HepG2 (cell line): ENCODE data around the gene ZFP36. TPM values are rescaled to one million over a fixed set of nuclear protein-coding genes. Genes with fewer than 3 reads are reported as not detected.

ENCODE experiments used
- AGO1 ChIP-seq: fragments of 200-400 bp; formaldehyde crosslinking; IDR thresholded peaks from 2 replicates; pipeline ENCODE4 v1.6.1; 2017; ENCODE audit warnings: mild to moderate bottlenecking, low read depth, low read length, moderate library complexity; ENCODE audit not compliant: poor library complexity, severe bottlenecking
- ATF2 ChIP-seq: sonication (generic); formaldehyde crosslinking; IDR thresholded peaks from 2 replicates; pipeline ENCODE4 v1.4.0; 2020; ENCODE audit warnings: missing genetic modification reagents
- ATF7 ChIP-seq, 2 experiments: fragments of 450-650 bp in 1 of 2; sonication (generic) in 1 of 2; formaldehyde crosslinking in 1 of 2; IDR thresholded peaks; 2 replicates each; pipeline versions ENCODE4 v1.4.0 to v1.6.1; 2016 to 2020; ENCODE audit warnings: antibody characterized with exemption in 1 of 2, mild to moderate bottlenecking in 1 of 2, missing genetic modification reagents in 1 of 2
- CHCHD3 ChIP-seq: sonication (generic); formaldehyde crosslinking; IDR thresholded peaks from 2 replicates; pipeline ENCODE4 v1.8.0; 2022; ENCODE audit warnings: mild to moderate bottlenecking, missing genetic modification reagents, moderate library complexity
- FOXP4 ChIP-seq: sonication (generic); formaldehyde crosslinking; IDR thresholded peaks from 2 replicates; pipeline ENCODE4 v1.4.0; 2020; ENCODE audit warnings: missing genetic modification reagents
- GABPA ChIP-seq, 2 experiments: IDR thresholded peaks; 2 replicates each; pipeline ENCODE4 v1.6.1; 2011 to 2016; ENCODE audit warnings: low read depth in 2 of 2, low read length in 1 of 2, missing biosample characterization in 1 of 2, missing genetic modification characterization in 1 of 2
- GABPB1 ChIP-seq: IDR thresholded peaks from 2 replicates; pipeline ENCODE4 v1.6.1; 2016; ENCODE audit warnings: mild to moderate bottlenecking, missing genetic modification reagents, moderate library complexity, missing compliant biosample characterization
- HDAC1 ChIP-seq: sonication (generic); formaldehyde crosslinking; IDR thresholded peaks from 2 replicates; pipeline ENCODE4 v1.5.1; 2020; ENCODE audit warnings: mild to moderate bottlenecking, missing genetic modification reagents
- HNRNPL ChIP-seq: fragments of 200-400 bp; formaldehyde crosslinking; IDR thresholded peaks from 2 replicates; pipeline ENCODE4 v1.6.1; 2017; ENCODE audit warnings: mild to moderate bottlenecking, low read depth, low read length
- KAT8 ChIP-seq: IDR thresholded peaks from 2 replicates; pipeline ENCODE4 v1.6.1; 2016; ENCODE audit warnings: missing genetic modification reagents, missing compliant biosample characterization
- MLLT10 ChIP-seq: sonication (generic); formaldehyde crosslinking; IDR thresholded peaks from 2 replicates; pipeline ENCODE4 v1.4.0; 2020; ENCODE audit warnings: missing genetic modification reagents
- MTF1 ChIP-seq: sonication (generic); formaldehyde crosslinking; IDR thresholded peaks from 2 replicates; pipeline ENCODE4 v1.5.0; 2020; ENCODE audit warnings: missing genetic modification reagents
- PAF1 ChIP-seq: IDR thresholded peaks from 2 replicates; pipeline ENCODE4 v1.6.1; 2016; ENCODE audit warnings: missing genetic modification reagents, missing compliant biosample characterization
- PHF8 ChIP-seq: sonication (generic); formaldehyde crosslinking; IDR thresholded peaks from 2 replicates; pipeline ENCODE4 v1.5.0; 2020; ENCODE audit warnings: missing genetic modification reagents
- POLR2A ChIP-seq, 2 experiments: IDR thresholded peaks; 2 replicates each; pipeline ENCODE4 v1.6.1; 2011; ENCODE audit warnings: low read depth in 2 of 2, low read length in 2 of 2, mild to moderate bottlenecking in 1 of 2, moderate library complexity in 1 of 2; ENCODE audit not compliant: insufficient read depth in 1 of 2
- RBM22 ChIP-seq: fragments of 200-400 bp; formaldehyde crosslinking; optimal IDR thresholded peaks from 2 replicates; pipeline ENCODE3; 2017; ENCODE audit warnings: mild to moderate bottlenecking, low read length, moderate library complexity
- SIX4 ChIP-seq: sonication (generic); formaldehyde crosslinking; IDR thresholded peaks from 2 replicates; pipeline ENCODE4 v1.4.0; 2020; ENCODE audit warnings: missing genetic modification reagents
- ZBTB21 ChIP-seq: sonication (generic); formaldehyde crosslinking; IDR thresholded peaks from 2 replicates; pipeline ENCODE4 v1.4.0; 2020; ENCODE audit warnings: missing genetic modification reagents
- ZNF253 ChIP-seq: sonication (generic); formaldehyde crosslinking; IDR thresholded peaks from 2 replicates; pipeline ENCODE4 v1.8.0; 2022; ENCODE audit warnings: mild to moderate bottlenecking, missing genetic modification reagents, borderline replicate concordance
- ZNF501 ChIP-seq: sonication (generic); formaldehyde crosslinking; IDR thresholded peaks from 2 replicates; pipeline ENCODE4 v1.5.1; 2020; ENCODE audit warnings: mild to moderate bottlenecking, moderate library complexity, missing genetic modification reagents
- ZNF572 ChIP-seq: sonication (generic); formaldehyde crosslinking; IDR thresholded peaks from 2 replicates; pipeline ENCODE4 v1.5.1; 2020; ENCODE audit warnings: mild to moderate bottlenecking, missing genetic modification reagents
- ZNF589 ChIP-seq: sonication (generic); formaldehyde crosslinking; conservative IDR thresholded peaks from 2 replicates; pipeline ENCODE4 v1.8.0; 2022; ENCODE audit warnings: mild to moderate bottlenecking, moderate library complexity, missing genetic modification reagents
- ZNF605 ChIP-seq: sonication (generic); formaldehyde crosslinking; IDR thresholded peaks from 2 replicates; pipeline ENCODE4 v1.8.0; 2022; ENCODE audit warnings: mild to moderate bottlenecking, missing genetic modification reagents
- polyA plus RNA-seq, 8 experiments: library from polyadenylated mRNA; depleted of rRNA in 3 of 8; stranded (reverse) in 7 of 8; unstranded in 1 of 8; fragments of >200 nt; fragmentation: Illumina TruSeq in 4 of 8; extraction: Trizol in 4 of 8; gene quantifications; 2 replicates each; pipeline versions ENCODE4 v1.2.1 to v1.2.3, GENCODE V29; 2011 to 2016; ENCODE audit warnings: low read depth in 4 of 8, missing spikeins in 1 of 8, mixed read lengths in 1 of 8; ENCODE audit not compliant: insufficient read depth in 1 of 8
- total RNA-seq, 5 experiments: library from RNA; depleted of rRNA; stranded (reverse); fragments of >200 nt; fragmentation: Illumina TruSeq; extraction: Trizol; gene quantifications; 2 replicates each; pipeline ENCODE4 v1.2.3, GENCODE V29; 2016; ENCODE audit warnings: low read depth in 1 of 5
- TF ChIP-seq, protein P1 (sequence below): sonication (generic); formaldehyde crosslinking; IDR thresholded peaks from 2 replicates; pipeline ENCODE4 v1.8.1; 2023; ENCODE audit warnings: mild to moderate bottlenecking, missing genetic modification reagents
- TF ChIP-seq, protein P2 (sequence below): IDR thresholded peaks from 2 replicates; pipeline ENCODE4 v1.6.1; 2016; ENCODE audit warnings: missing genetic modification reagents, missing compliant biosample characterization

The ZFP36 gene
- total and polyA plus RNA-seq, 2 of the 13 experiments (the other 11 are each of a cell fraction or from before 2014, with no cell fraction given): 1.4 to 1.7 TPM

- 0 out of 2 replicates have a peak, but pooled peaks have one; percentile 19 for TF ChIP-seq PHF8 (CRISPR knock-in tag)
- TF ChIP-seq, protein P1, sequence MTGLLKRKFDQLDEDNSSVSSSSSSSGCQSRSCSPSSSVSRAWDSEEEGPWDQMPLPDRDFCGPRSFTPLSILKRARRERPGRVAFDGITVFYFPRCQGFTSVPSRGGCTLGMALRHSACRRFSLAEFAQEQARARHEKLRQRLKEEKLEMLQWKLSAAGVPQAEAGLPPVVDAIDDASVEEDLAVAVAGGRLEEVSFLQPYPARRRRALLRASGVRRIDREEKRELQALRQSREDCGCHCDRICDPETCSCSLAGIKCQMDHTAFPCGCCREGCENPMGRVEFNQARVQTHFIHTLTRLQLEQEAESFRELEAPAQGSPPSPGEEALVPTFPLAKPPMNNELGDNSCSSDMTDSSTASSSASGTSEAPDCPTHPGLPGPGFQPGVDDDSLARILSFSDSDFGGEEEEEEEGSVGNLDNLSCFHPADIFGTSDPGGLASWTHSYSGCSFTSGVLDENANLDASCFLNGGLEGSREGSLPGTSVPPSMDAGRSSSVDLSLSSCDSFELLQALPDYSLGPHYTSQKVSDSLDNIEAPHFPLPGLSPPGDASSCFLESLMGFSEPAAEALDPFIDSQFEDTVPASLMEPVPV (CRISPR knock-in tag): peak; percentile 70
- TF ChIP-seq ZNF501: peak; percentile 36; the same call in 1 of the 2 replicates
- TF ChIP-seq ZBTB21 (CRISPR knock-in tag): peak; percentile 42; the same call in 1 of the 2 replicates
- TF ChIP-seq MLLT10 (CRISPR knock-in tag): no peak
- 0 out of 2 replicates have a peak, but pooled peaks have one; percentile 13 for TF ChIP-seq FOXP4 (CRISPR knock-in tag)
- TF ChIP-seq GABPB1 (CRISPR knock-in tag): peak; percentile 88
- peak; percentile 62; the same call in 1 of the 2 replicates for TF ChIP-seq PAF1 (CRISPR knock-in tag)
- no peak for TF ChIP-seq SIX4
- TF ChIP-seq HNRNPL: no peak
- TF ChIP-seq AGO1: peak; percentile 85
- peak; percentile 60 for TF ChIP-seq GABPA (IDR thresholded peaks at IDR 0.05; ENCODE audit: low read depth, low read length)
- TF ChIP-seq GABPA (CRISPR knock-in tag; IDR thresholded peaks at IDR 0.05; ENCODE audit: low read depth): peak; percentile 88
- TF ChIP-seq KAT8: no peak
- peak; percentile 83 for TF ChIP-seq ATF2 (CRISPR knock-in tag)
- peak; percentile 27; the same call in 1 of the 2 replicates for TF ChIP-seq HDAC1 (CRISPR knock-in tag)
- TF ChIP-seq, protein P2, sequence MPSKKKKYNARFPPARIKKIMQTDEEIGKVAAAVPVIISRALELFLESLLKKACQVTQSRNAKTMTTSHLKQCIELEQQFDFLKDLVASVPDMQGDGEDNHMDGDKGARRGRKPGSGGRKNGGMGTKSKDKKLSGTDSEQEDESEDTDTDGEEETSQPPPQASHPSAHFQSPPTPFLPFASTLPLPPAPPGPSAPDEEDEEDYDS (CRISPR knock-in tag): peak; percentile 40; the same call in 1 of the 2 replicates
- 0 out of 2 replicates have a peak, but pooled peaks have one; percentile 48 for TF ChIP-seq ZNF572 (CRISPR knock-in tag)
- peak; percentile 45 to 83; a peak in 3 of 4 replicates for TF ChIP-seq POLR2A (IDR thresholded peaks at IDR 0.05; ENCODE audit: insufficient read depth in 1 of 2, low read depth in 2 of 2, low read length in 2 of 2)
- no peak for TF ChIP-seq ZNF589
- no peak for TF ChIP-seq MTF1
- 0 out of 2 replicates have a peak, but pooled peaks have one; percentile 53 for TF ChIP-seq ZNF605 (CRISPR knock-in tag)
- peak; percentile 72 for TF ChIP-seq RBM22
- TF ChIP-seq ATF7 (IDR thresholded peaks at IDR 0.05): peak; percentile 97
- TF ChIP-seq ATF7 (CRISPR knock-in tag; IDR thresholded peaks at IDR 0.05): peak; percentile 87
- no peak for TF ChIP-seq ZNF253 (CRISPR knock-in tag)
- TF ChIP-seq CHCHD3 (CRISPR knock-in tag): no peak
These were observed 2.8 kb downstream of the ZFP36 start (continued) for GRCh38 chr19:39409208-39410016.
